ENCODE measurements around the gene B4GALT6. TPM values are rescaled to one million over a fixed set of nuclear protein-coding genes. Genes with fewer than 3 reads are reported as not detected.
A peak's percentile ranks its signal among the peaks of the same experiment; 100 is the strongest.

The B4GALT6 gene
- total and polyA plus RNA-seq, 2 of the 13 experiments (the other 11 are each of a cell fraction or from before 2014, with no cell fraction given), result 1.9 to 3.3 TPM

DNA sequence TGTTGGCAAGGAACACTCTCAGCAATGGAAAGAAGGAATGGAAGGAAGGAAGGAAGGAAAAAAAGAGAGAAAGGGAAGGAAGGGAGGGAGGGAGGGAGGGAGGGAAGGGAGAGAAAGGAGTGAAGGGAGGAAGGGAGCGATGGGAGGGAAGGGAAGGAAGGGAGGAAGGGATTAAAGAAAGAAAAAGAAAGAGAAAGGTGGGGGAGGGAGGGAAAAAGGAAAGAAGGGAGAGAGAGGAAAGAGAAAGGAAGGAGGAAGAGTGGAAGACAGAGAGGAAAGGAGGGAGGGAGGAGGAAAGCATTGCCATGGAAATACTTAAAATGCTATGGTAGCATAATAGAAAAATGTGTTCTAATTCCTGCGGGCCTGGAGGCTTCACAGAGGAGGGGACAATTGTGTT is 70.3 kb downstream of the B4GALT6 start:
- no peak overlapping the region for H3K27ac ChIP-seq (ENCODE audit: extremely low read length, insufficient read depth, low read length)
- in situ Hi-C loops (cut with HindIII; ENCODE audit: extremely low pct_ligation_motif_present, low pct_unique_long_range_greater_than_20kb), result no loop called here
- FAIRE-seq (no peak), ATAC-seq (no peak), DNase-seq (ENCODE audit: low spot score) (no peak)
- TF ChIP-seq, protein P1, sequence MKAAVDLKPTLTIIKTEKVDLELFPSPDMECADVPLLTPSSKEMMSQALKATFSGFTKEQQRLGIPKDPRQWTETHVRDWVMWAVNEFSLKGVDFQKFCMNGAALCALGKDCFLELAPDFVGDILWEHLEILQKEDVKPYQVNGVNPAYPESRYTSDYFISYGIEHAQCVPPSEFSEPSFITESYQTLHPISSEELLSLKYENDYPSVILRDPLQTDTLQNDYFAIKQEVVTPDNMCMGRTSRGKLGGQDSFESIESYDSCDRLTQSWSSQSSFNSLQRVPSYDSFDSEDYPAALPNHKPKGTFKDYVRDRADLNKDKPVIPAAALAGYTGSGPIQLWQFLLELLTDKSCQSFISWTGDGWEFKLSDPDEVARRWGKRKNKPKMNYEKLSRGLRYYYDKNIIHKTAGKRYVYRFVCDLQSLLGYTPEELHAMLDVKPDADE (CRISPR knock-in tag; IDR thresholded peaks at IDR 0.05), result no peak
- TF ChIP-seq PCBP2 (optimal IDR thresholded peaks at IDR 0.05; ENCODE audit: low read depth, low read length, poor library complexity, severe bottlenecking), result peak; percentile 71
- ChIA-PET POLR2A (no interaction called here), CTCF (ENCODE audit: low intra/inter-chr PET ratio, low total read pairs) (no interaction called here)
- intact Hi-C loops (cut with micrococcal nuclease; ENCODE audit: unreplicated experiment), result no loop called here
- H3K4me1 ChIP-seq (ENCODE audit: insufficient read depth, low read length), result peaks cover 47% of the 10 kb centered on the region
- no TSS peak for BruUV-seq (replicated peaks)
- H3K27me3 ChIP-seq (ENCODE audit: control insufficient read depth in 1 of 2, insufficient read depth in 2 of 2, low read length in 2 of 2), result no peaks in the 10 kb centered on the region
- H3K4me2 ChIP-seq (ENCODE audit: low read depth, low read length), result no peak overlapping the region
- no peaks in the 10 kb centered on the region for H4K20me1 ChIP-seq (ENCODE audit: insufficient read depth, low read length)
- H3K9me3 ChIP-seq (ENCODE audit: low read length), result no peaks in the 10 kb centered on the region
- H3K4me3 ChIP-seq (replicated peaks in 1 of 3; ENCODE audit: insufficient read depth in 1 of 3, low read depth in 2 of 3, low read length in 3 of 3), result no peak overlapping the region
- no peak overlapping the region for H2AFZ ChIP-seq (ENCODE audit: low read length)
- H3K9ac ChIP-seq (ENCODE audit: insufficient read depth, low read depth, low read length), result no peak overlapping the region
- 86% methylated on average over 2 of the region's 2 CpGs for WGBS (ENCODE audit: low lambda C conversion rate)
- H3K36me3 ChIP-seq (replicated peaks in 1 of 2; ENCODE audit: control insufficient read depth in 1 of 2, insufficient read depth in 2 of 2, low read length in 2 of 2), result no peaks in the 10 kb centered on the region
- no peaks in the 10 kb centered on the region for H3K79me2 ChIP-seq (ENCODE audit: insufficient read depth, low read length)

DNA sequence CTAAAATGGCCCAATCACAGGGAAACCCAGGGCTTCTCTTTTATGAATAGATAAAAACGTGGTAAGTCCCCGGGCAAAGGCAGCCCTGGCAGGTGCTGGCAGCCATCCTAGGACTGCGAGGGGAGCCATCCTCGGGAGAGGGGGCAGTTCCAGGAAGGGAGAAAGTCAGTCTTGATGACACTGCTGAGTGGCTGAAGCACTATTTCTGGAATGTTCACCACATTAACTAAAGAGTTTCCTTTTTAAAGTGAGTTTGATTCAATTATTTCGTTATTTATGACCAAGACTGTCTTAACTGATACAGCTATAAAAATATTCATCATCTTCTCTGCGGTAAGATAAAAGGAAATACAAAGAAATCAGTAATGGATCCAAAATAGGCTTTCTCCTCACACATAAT is 72.3 kb downstream of the B4GALT6 start:
- ATAC-seq (no peak), FAIRE-seq (no peak), DNase-seq (ENCODE audit: low spot score) (no peak)
- Histone ChIP-seq H3K4me1 (ENCODE audit: insufficient read depth, low read length) (peaks cover 66% of the 10 kb centered on the region), H3K36me3 (replicated peaks in 1 of 2; ENCODE audit: control insufficient read depth in 1 of 2, insufficient read depth in 2 of 2, low read length in 2 of 2) (no peaks in the 10 kb centered on the region), H3K4me2 (ENCODE audit: low read depth, low read length) (no peak overlapping the region), H3K9ac (ENCODE audit: insufficient read depth, low read depth, low read length) (no peak overlapping the region), H3K27me3 (ENCODE audit: control insufficient read depth in 1 of 2, insufficient read depth in 2 of 2, low read length in 2 of 2) (no peaks in the 10 kb centered on the region), H3K4me3 (replicated peaks in 1 of 3; ENCODE audit: insufficient read depth in 1 of 3, low read depth in 2 of 3, low read length in 3 of 3) (no peak overlapping the region), H3K27ac (ENCODE audit: extremely low read length, insufficient read depth, low read length) (no peak overlapping the region), H3K79me2 (ENCODE audit: insufficient read depth, low read length) (no peaks in the 10 kb centered on the region), H4K20me1 (ENCODE audit: insufficient read depth, low read length) (no peaks in the 10 kb centered on the region), H2AFZ (ENCODE audit: low read length) (no peak overlapping the region), H3K9me3 (ENCODE audit: low read length) (no peaks in the 10 kb centered on the region)
- intact Hi-C loops (cut with micrococcal nuclease; ENCODE audit: unreplicated experiment), result no loop called here
- WGBS (ENCODE audit: low lambda C conversion rate), result 44% methylated on average over 6 of the region's 6 CpGs
- no TSS peak for BruUV-seq (replicated peaks)
- in situ Hi-C loops (cut with HindIII; ENCODE audit: extremely low pct_ligation_motif_present, low pct_unique_long_range_greater_than_20kb), result no loop called here
- POLR2A ChIA-PET, result no interaction called here
- CTCF ChIA-PET (ENCODE audit: low intra/inter-chr PET ratio, low total read pairs), result no interaction called here
- TF ChIP-seq WIZ (CRISPR knock-in tag; IDR thresholded peaks at IDR 0.05) (no peak), PHF5A (CRISPR knock-in tag; IDR thresholded peaks at IDR 0.05; ENCODE audit: low read depth, unreplicated experiment) (no peak), TBX3 (IDR thresholded peaks at IDR 0.05; ENCODE audit: borderline replicate concordance) (no peak), ZNF768 (CRISPR knock-in tag; IDR thresholded peaks at IDR 0.05) (no peak), CBX1 (IDR thresholded peaks at IDR 0.05; ENCODE audit: low read depth) (no peak), ZNF777 (CRISPR knock-in tag; IDR thresholded peaks at IDR 0.05) (no peak), ZNF44 (CRISPR knock-in tag; IDR thresholded peaks at IDR 0.05) (no peak), SOX6 (IDR thresholded peaks at IDR 0.05) (no peak), SOX6 (CRISPR knock-in tag; IDR thresholded peaks at IDR 0.05) (no peak), ZNF136 (CRISPR knock-in tag; IDR thresholded peaks at IDR 0.05; ENCODE audit: low read depth) (no peak), ZFP62 (CRISPR knock-in tag; IDR thresholded peaks at IDR 0.05) (no peak), KLF13 (CRISPR knock-in tag; IDR thresholded peaks at IDR 0.05) (no peak)
- TF ChIP-seq, protein P2, sequence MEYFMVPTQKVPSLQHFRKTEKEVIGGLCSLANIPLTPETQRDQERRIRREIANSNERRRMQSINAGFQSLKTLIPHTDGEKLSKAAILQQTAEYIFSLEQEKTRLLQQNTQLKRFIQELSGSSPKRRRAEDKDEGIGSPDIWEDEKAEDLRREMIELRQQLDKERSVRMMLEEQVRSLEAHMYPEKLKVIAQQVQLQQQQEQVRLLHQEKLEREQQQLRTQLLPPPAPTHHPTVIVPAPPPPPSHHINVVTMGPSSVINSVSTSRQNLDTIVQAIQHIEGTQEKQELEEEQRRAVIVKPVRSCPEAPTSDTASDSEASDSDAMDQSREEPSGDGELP (IDR thresholded peaks at IDR 0.05; ENCODE audit: borderline replicate concordance, low read depth), result no peak
- TF ChIP-seq, protein P3, sequence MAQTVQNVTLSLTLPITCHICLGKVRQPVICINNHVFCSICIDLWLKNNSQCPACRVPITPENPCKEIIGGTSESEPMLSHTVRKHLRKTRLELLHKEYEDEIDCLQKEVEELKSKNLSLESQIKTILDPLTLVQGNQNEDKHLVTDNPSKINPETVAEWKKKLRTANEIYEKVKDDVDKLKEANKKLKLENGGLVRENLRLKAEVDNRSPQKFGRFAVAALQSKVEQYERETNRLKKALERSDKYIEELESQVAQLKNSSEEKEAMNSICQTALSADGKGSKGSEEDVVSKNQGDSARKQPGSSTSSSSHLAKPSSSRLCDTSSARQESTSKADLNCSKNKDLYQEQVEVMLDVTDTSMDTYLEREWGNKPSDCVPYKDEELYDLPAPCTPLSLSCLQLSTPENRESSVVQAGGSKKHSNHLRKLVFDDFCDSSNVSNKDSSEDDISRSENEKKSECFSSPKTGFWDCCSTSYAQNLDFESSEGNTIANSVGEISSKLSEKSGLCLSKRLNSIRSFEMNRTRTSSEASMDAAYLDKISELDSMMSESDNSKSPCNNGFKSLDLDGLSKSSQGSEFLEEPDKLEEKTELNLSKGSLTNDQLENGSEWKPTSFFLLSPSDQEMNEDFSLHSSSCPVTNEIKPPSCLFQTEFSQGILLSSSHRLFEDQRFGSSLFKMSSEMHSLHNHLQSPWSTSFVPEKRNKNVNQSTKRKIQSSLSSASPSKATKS (CRISPR knock-in tag; IDR thresholded peaks at IDR 0.05), result no peak
- TF ChIP-seq, protein P4, sequence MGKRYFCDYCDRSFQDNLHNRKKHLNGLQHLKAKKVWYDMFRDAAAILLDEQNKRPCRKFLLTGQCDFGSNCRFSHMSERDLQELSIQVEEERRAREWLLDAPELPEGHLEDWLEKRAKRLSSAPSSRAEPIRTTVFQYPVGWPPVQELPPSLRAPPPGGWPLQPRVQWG (CRISPR knock-in tag; IDR thresholded peaks at IDR 0.05; ENCODE audit: borderline replicate concordance, low read depth), result no peak

All from HepG2 (cell line).